DND-41 (cell line): ENCODE data around the gene ELF4.
A peak's percentile ranks its signal among the peaks of the same experiment; 100 is the strongest.

ENCODE experiments used
- ATAC-seq: fragments of 200-7000 bp; cut with Tn5 transposase; 3 replicates; pipeline ENCODE4 v1.9.1; 2021; ENCODE audit warnings: low read depth; ENCODE audit not compliant: insufficient read depth
- DNase-seq: peaks from one replicate; pipeline ENCODE4 v3.0.0-alpha.2; 2020
- H2AFZ ChIP-seq: 2 replicates; pipeline ENCODE4 v1.6.0; 2012; ENCODE audit warnings: low read depth, low read length
- H3K27ac ChIP-seq: 2 replicates; pipeline ENCODE4 v1.5.1; 2012; ENCODE audit warnings: low read length, inconsistent platforms
- H3K27me3 ChIP-seq: fragments of 200-600 bp; sonication (generic); 2 replicates; pipeline ENCODE4 v1.6.0; 2012; ENCODE audit warnings: low read length, mild to moderate bottlenecking, inconsistent platforms; ENCODE audit not compliant: insufficient read depth, poor library complexity
- H3K36me3 ChIP-seq: 2 replicates; pipeline ENCODE4 v1.5.1; 2012; ENCODE audit warnings: low read length, inconsistent platforms; ENCODE audit not compliant: insufficient read depth
- H3K4me1 ChIP-seq: 2 replicates; pipeline ENCODE4 v1.5.1; 2012; ENCODE audit warnings: mild to moderate bottlenecking, low read length; ENCODE audit not compliant: insufficient read depth
- H3K4me2 ChIP-seq: 2 replicates; pipeline ENCODE4 v1.6.0; 2012; ENCODE audit warnings: mild to moderate bottlenecking, moderate library complexity, low read length, inconsistent platforms; ENCODE audit not compliant: insufficient read depth
- H3K4me3 ChIP-seq, 2 experiments: fragments of 200-600 bp in 1 of 2; shearing (Covaris generic) in 1 of 2; 2 replicates each; pipeline ENCODE4 v1.5.1; 2012 to 2016; ENCODE audit warnings: inconsistent platforms in 2 of 2, low read length in 2 of 2, mild to moderate bottlenecking in 2 of 2, low read depth in 1 of 2, moderate library complexity in 1 of 2
- H3K79me2 ChIP-seq: 2 replicates; pipeline ENCODE4 v1.6.0; 2012; ENCODE audit warnings: low read length, inconsistent platforms; ENCODE audit not compliant: insufficient read depth
- H3K9ac ChIP-seq: 2 replicates; pipeline ENCODE4 v1.6.0; 2012; ENCODE audit warnings: low read depth, mild to moderate bottlenecking, inconsistent platforms, low read length, moderate library complexity
- H3K9me3 ChIP-seq: 2 replicates; pipeline ENCODE4 v1.5.1; 2012; ENCODE audit warnings: low read length, moderate library complexity, mild to moderate bottlenecking, inconsistent platforms; ENCODE audit not compliant: insufficient read depth, severe bottlenecking
- H4K20me1 ChIP-seq: 2 replicates; pipeline ENCODE4 v1.6.0; 2012; ENCODE audit warnings: low read length; ENCODE audit not compliant: insufficient read depth
- CTCF ChIP-seq: IDR thresholded peaks from 2 replicates; pipeline ENCODE4 v1.5.1; 2012; ENCODE audit warnings: borderline replicate concordance, low read length, moderate library complexity, mild to moderate bottlenecking; ENCODE audit not compliant: poor library complexity, severe bottlenecking; ENCODE audit errors: extremely low read depth
- EZH2 ChIP-seq: IDR thresholded peaks from 3 replicates; pipeline ENCODE4 v1.6.1; 2012; ENCODE audit warnings: borderline replicate concordance, low read depth, mild to moderate bottlenecking, moderate library complexity, low read length, inconsistent platforms; ENCODE audit not compliant: severe bottlenecking

The ELF4 gene

GRCh38 chrX:130024127-130024526, 86.2 kb downstream of the ELF4 start:
- Histone ChIP-seq H3K9me3 (no peaks in the 10 kb centered on the region), H3K36me3 (peaks cover 67% of the 10 kb centered on the region), H3K4me3 (no peak overlapping the region), H3K27me3 (no peaks in the 10 kb centered on the region), H2AFZ (no peak overlapping the region), H3K4me1 (peaks cover 7% of the 10 kb centered on the region; the same call in 1 of the 2 replicates), H3K79me2 (no peaks in the 10 kb centered on the region), H3K4me2 (no peak overlapping the region), H4K20me1 (no peaks in the 10 kb centered on the region), H3K9ac (no peak overlapping the region), H3K27ac (no peak overlapping the region)
- TF ChIP-seq EZH2 (no peak), CTCF (no peak)
- DNase-seq (peak; percentile 84), ATAC-seq (peak; percentile 99)

GRCh38 chrX:130020661-130021324, 89.5 kb downstream of the ELF4 start:
- Histone ChIP-seq H3K36me3 (peaks cover 45% of the 10 kb centered on the region), H2AFZ (no peak overlapping the region), H3K9ac (no peak overlapping the region), H3K4me1 (peaks cover 7% of the 10 kb centered on the region; the same call in 1 of the 2 replicates), H3K9me3 (no peaks in the 10 kb centered on the region), H4K20me1 (no peaks in the 10 kb centered on the region), H3K4me2 (no peak overlapping the region), H3K4me3 (no peak overlapping the region), H3K27ac (no peak overlapping the region), H3K79me2 (no peaks in the 10 kb centered on the region), H3K27me3 (no peaks in the 10 kb centered on the region)
- DNase-seq: no peak
- TF ChIP-seq EZH2 (no peak), CTCF (no peak)
- no peak for ATAC-seq

DNA sequence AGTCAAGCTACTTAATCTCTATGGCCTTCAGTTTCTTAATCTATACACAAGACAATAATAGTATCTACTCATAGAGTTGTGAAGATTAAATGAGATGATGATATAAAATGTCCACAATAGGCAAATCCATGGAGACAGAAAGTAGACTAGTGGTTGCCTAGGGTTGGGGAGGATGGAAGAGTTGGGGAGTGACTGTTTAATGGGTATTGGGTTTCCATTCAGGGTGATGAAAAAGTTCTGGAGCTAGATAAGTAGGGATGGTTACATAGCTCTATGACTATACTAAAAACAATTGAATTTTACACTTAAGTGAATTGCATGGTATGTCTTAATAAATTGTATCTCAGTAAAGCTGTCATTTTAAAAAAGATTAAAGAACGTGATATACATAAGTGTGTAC, 92.2 kb downstream of the ELF4 start:
- Histone ChIP-seq H3K79me2 (no peaks in the 10 kb centered on the region), H3K27me3 (no peaks in the 10 kb centered on the region), H3K4me3 (no peak overlapping the region), H3K4me2 (no peak overlapping the region), H2AFZ (no peak overlapping the region), H4K20me1 (no peaks in the 10 kb centered on the region), H3K9ac (no peak overlapping the region), H3K9me3 (no peaks in the 10 kb centered on the region), H3K36me3 (peaks cover 36% of the 10 kb centered on the region), H3K27ac (no peak overlapping the region), H3K4me1 (no peaks in the 10 kb centered on the region)
- TF ChIP-seq EZH2 (no peak), CTCF (no peak)
- ATAC-seq (no peak), DNase-seq (no peak)

- no peak overlapping the region for H3K9ac ChIP-seq
Measured at GRCh38 chrX:130015181-130015580, 95.1 kb downstream of the ELF4 start.

More at GRCh38 chrX:130015181-130015580, 95.1 kb downstream of the ELF4 start:
- Histone ChIP-seq H3K4me3 (no peak overlapping the region), H3K79me2 (no peaks in the 10 kb centered on the region), H3K36me3 (peaks cover 32% of the 10 kb centered on the region), H2AFZ (no peak overlapping the region), H3K27me3 (no peaks in the 10 kb centered on the region), H3K4me1 (no peaks in the 10 kb centered on the region), H3K27ac (no peak overlapping the region), H4K20me1 (no peaks in the 10 kb centered on the region), H3K9me3 (no peaks in the 10 kb centered on the region), H3K4me2 (no peak overlapping the region)
- TF ChIP-seq EZH2 (no peak), CTCF (no peak)
- no peak for ATAC-seq
- DNase-seq: no peak
